HEK293 (cell line): ENCODE measurements around the gene BTBD9.

Experiments
- ATF2 ChIP-seq: fragments of 450-650 bp; formaldehyde crosslinking; IDR thresholded peaks from 2 replicates; pipeline ENCODE4 v1.5.1; 2016; ENCODE audit warnings: missing biosample characterization, missing genetic modification characterization, low read depth
- CTCF ChIP-seq: fragments of 450-650 bp; formaldehyde crosslinking; IDR thresholded peaks from 2 replicates; pipeline ENCODE4 v1.5.1; 2016; ENCODE audit warnings: missing biosample characterization, missing genetic modification characterization
- HOXA7 ChIP-seq: sonication (generic); formaldehyde crosslinking; IDR thresholded peaks from 2 replicates; pipeline ENCODE4 v1.8.1; 2022; ENCODE audit warnings: missing genetic modification reagents, borderline replicate concordance
- PRDM1 ChIP-seq: fragments of 450-650 bp; formaldehyde crosslinking; IDR thresholded peaks from 2 replicates; pipeline ENCODE4; 2016; ENCODE audit warnings: missing biosample characterization, missing genetic modification characterization
- ZBTB6 ChIP-seq: fragments of 450-650 bp; formaldehyde crosslinking; IDR thresholded peaks from 2 replicates; pipeline ENCODE4 v1.5.1; 2017; ENCODE audit warnings: missing biosample characterization, missing genetic modification characterization
- ZNF274 ChIP-seq, 2 experiments: fragments of 200-500 bp in 1 of 2; fragments of 450-650 bp in 1 of 2; sonication (Bioruptor generic) in 1 of 2; formaldehyde crosslinking in 1 of 2; IDR thresholded peaks; 2 replicates each; pipeline versions ENCODE4 v1.5.1 to v1.6.1; 2014 to 2016; ENCODE audit warnings: borderline replicate concordance in 1 of 2, inconsistent platforms in 1 of 2, low read length in 1 of 2, missing biosample characterization in 1 of 2, missing genetic modification characterization in 1 of 2
- ZNF354C ChIP-seq: fragments of 450-650 bp; formaldehyde crosslinking; IDR thresholded peaks from 2 replicates; pipeline ENCODE4 v1.5.1; 2016; ENCODE audit warnings: missing biosample characterization, missing genetic modification characterization, low read depth, borderline replicate concordance
- ZNF76 ChIP-seq: fragments of 450-650 bp; formaldehyde crosslinking; IDR thresholded peaks from 2 replicates; pipeline ENCODE4; 2016; ENCODE audit warnings: low read depth, missing biosample characterization, missing genetic modification characterization, borderline replicate concordance
- ZSCAN16 ChIP-seq: fragments of 450-650 bp; formaldehyde crosslinking; IDR thresholded peaks from 2 replicates; pipeline ENCODE4 v1.5.1; 2016; ENCODE audit warnings: missing biosample characterization, missing genetic modification characterization
- ZSCAN30 ChIP-seq: fragments of 450-650 bp; IDR thresholded peaks from 2 replicates; pipeline ENCODE4 v1.5.1; 2018; ENCODE audit warnings: missing biosample characterization, mild to moderate bottlenecking, missing genetic modification characterization, moderate library complexity

- TF ChIP-seq CTCF (tag by site-specific recombination) (no peak), ZSCAN30 (tag by site-specific recombination) (no peak), ZNF354C (tag by site-specific recombination) (no peak), ATF2 (no peak), PRDM1 (tag by site-specific recombination) (no peak), ZNF76 (no peak), ZSCAN16 (tag by site-specific recombination) (no peak), HOXA7 (CRISPR knock-in tag) (no peak), ZNF274 (IDR thresholded peaks at IDR 0.05; ENCODE audit: low read length) (no peak), ZNF274 (tag by site-specific recombination; IDR thresholded peaks at IDR 0.05; ENCODE audit: borderline replicate concordance) (no peak), ZBTB6 (tag by site-specific recombination) (no peak)
Observed at GRCh38 chr6:38261626-38262025, 378.1 kb downstream of the BTBD9 start.
